Muscle of leg (tissue), 11 donors: ENCODE data around the gene ARPIN. TPM values are rescaled to one million over a fixed set of nuclear protein-coding genes. Genes with fewer than 3 reads are reported as not detected.
"Not testable (repeated sequence)": the region's sequence is repeated elsewhere in the genome, so short reads cannot be mapped to it uniquely, and the experiment has no call there.

ENCODE experiments used
- DNase-seq: peaks from one replicate; pipeline ENCODE4 v3.0.0; 2013
- H3K27ac ChIP-seq: one replicate; pipeline ENCODE4 v1.5.1; 2013; ENCODE audit warnings: mild to moderate bottlenecking, low read length, control low read depth
- H3K27me3 ChIP-seq: one replicate; pipeline ENCODE4 v1.6.1; 2013; ENCODE audit warnings: low read length; ENCODE audit not compliant: control insufficient read depth, insufficient read depth
- H3K36me3 ChIP-seq: one replicate; pipeline ENCODE4 v1.6.1; 2013; ENCODE audit warnings: low read length; ENCODE audit not compliant: control insufficient read depth, insufficient read depth
- H3K4me1 ChIP-seq: one replicate; pipeline ENCODE4 v1.6.1; 2013; ENCODE audit warnings: low read length; ENCODE audit not compliant: control insufficient read depth, insufficient read depth
- H3K4me3 ChIP-seq: one replicate; pipeline ENCODE4 v1.5.1; 2013; ENCODE audit warnings: low read length, control low read depth
- H3K9me3 ChIP-seq: replicated peaks from 2 replicates; pipeline ENCODE4 v1.6.1; 2013; ENCODE audit warnings: low read depth, low read length; ENCODE audit not compliant: control insufficient read depth
- WGBS: methylation state at CpG from one replicate; pipeline ENCODE4 v1.1.5; 2013; ENCODE audit warnings: missing lambda C conversion rate; ENCODE audit not compliant: insufficient coverage; 5-methylcytosine and 5-hydroxymethylcytosine counted together
- polyA plus RNA-seq, 8 donors: library from polyadenylated mRNA; unstranded; fragments of 120-200 nt; gene quantifications; one replicate each; pipeline versions ENCODE4 v1.2.1 to v1.2.3, GENCODE V29; 2013; ENCODE audit warnings: inconsistent platforms in 1 of 8, low replicate concordance in 1 of 8; ENCODE audit not compliant: insufficient read length in 8 of 8, insufficient read depth in 1 of 8
- total RNA-seq: library from RNA; stranded (reverse); fragments of 120-200 nt; gene quantifications from one replicate; pipeline ENCODE4 v1.2.4, GENCODE V29; 2013

The ARPIN gene
- total and polyA plus RNA-seq, 9 donors = 10.1 to 21.3 (median 16.9) TPM

DNA sequence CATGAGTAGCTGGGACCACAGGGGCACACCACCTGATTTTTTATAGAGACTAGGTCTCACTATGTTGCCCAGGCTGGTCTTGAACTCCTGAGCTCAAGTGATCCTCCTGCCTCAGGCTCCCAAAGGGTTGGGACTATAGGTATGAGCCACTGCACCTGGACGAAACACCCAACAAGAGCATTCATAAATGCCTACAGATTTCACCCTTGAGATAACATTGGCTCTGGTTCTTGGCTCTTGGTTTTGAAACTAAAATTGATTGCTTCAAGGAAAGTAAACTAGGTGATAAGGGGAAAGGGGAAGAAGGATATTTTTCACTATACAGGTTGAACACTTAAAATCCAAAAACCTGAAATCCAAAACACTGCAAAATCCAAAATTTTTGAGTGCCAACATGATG is 29.2 kb downstream of the ARPIN start:
- H3K4me1 ChIP-seq = no peaks in the 10 kb centered on the region
- DNase-seq = no peak
- no peaks in the 10 kb centered on the region for H3K9me3 ChIP-seq
- no peak overlapping the region for H3K27ac ChIP-seq
- H3K4me3 ChIP-seq = no peak overlapping the region
- H3K36me3 ChIP-seq = peaks cover 28% of the 10 kb centered on the region
- no peaks in the 10 kb centered on the region for H3K27me3 ChIP-seq
- WGBS = no CpG with 5 or more reads among the region's 1 CpG

DNA sequence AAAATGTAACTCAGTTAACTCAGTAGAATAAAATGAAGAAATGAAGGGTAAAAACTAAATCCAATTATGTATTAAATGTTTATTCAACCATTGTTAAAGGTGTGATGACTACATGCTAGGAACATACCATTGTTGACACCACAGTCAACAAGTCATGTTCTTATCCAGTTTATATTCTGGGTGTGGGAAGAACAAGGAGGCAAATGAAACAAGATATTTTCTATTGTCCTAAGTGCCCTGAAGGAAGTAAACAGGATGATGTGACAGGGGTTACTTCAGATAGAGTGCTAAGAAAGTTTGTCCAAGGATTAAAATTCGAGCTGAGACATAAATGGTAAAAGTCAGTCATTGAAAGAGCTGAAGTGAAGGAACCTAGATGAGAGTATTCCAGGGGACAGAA is 32.0 kb downstream of the ARPIN start:
- 91% methylated on average over 1 of the region's 1 CpG for WGBS
- Histone ChIP-seq H3K4me3 (no peak overlapping the region), H3K27me3 (no peaks in the 10 kb centered on the region), H3K36me3 (peaks cover 19% of the 10 kb centered on the region), H3K9me3 (no peaks in the 10 kb centered on the region), H3K4me1 (no peaks in the 10 kb centered on the region), H3K27ac (no peak overlapping the region)
- no peak for DNase-seq

DNA sequence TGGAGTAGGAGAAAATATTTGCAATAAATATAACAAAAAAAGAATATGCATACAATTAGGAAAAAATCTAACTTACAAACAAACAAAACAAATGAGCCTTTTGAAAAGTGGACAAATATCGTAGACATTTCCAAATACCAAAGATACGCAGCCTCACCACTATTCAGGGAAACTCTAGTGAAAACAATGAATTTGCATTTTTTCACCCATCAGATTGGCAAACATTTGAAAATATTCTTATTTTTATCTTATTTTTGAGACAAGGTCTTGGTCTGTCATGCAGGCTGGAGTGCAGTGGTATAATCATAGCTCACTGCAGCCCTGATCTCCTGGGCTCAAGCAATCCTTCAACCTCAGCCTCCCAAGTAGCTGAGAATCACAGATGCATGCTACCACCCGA is 34.4 kb downstream of the ARPIN start:
- no peak overlapping the region for H3K27ac ChIP-seq
- no CpG with 5 or more reads among the region's 3 CpGs for WGBS
- peaks cover 15% of the 10 kb centered on the region for H3K36me3 ChIP-seq
- H3K9me3 ChIP-seq = no peaks in the 10 kb centered on the region
- H3K4me1 ChIP-seq = no peaks in the 10 kb centered on the region
- H3K4me3 ChIP-seq = no peak overlapping the region
- H3K27me3 ChIP-seq = no peaks in the 10 kb centered on the region
- no peak for DNase-seq

DNA sequence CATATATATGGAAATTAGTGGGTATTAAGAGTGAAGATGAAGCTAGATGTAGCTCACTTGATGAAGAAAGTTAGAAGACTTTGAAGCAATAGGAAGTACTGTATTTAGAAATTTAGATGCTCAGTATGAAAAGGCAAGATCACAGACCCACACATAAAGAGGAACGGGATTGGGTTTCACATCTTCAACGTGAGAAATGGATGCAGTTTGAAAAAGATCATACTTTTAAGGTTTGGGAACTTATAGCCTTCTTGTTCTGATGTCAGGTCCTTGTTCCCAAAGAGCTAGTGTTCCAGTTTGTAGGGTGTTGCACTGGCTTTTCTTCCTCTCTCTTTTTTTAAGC is 35.7 kb downstream of the ARPIN start:
- Histone ChIP-seq H3K36me3 (peaks cover 18% of the 10 kb centered on the region), H3K27me3 (no peaks in the 10 kb centered on the region), H3K4me1 (no peaks in the 10 kb centered on the region), H3K9me3 (no peaks in the 10 kb centered on the region), H3K4me3 (no peak overlapping the region), H3K27ac (no peak overlapping the region)
- DNase-seq = no peak
- WGBS = no CpG with 5 or more reads among the region's 2 CpGs

DNA sequence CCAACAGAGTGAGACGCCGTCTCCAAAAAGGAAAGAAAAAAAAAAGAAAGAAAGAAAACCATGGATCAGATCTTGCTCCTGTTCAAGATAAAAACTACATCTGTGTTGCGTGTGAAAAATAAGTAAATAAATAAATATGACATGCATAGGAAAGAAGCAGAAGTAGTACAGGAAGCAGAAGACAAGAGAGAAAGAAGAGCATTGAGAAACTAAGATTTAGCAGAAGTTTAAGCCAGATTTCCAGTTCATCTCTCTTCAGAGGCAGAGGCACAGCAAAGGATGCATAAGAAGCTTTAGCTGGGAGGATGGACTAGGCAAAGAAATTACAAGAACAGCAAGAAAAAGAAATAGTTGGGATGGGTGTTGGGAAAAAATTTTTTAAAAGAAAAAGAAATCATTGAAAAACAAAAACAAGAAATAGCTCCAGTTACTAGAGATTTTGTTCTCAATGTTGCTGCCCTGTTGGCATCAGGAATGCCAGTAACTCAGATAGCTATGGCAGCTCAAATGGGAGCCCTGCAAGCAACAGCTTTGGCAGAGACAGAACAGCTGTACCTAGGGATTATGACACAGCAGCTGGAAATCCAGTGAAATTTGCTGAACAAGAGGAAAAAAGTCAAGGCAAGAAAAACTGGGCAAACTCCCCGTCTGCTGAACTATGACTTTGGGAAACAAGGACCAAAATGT is 36.2 kb downstream of the ARPIN start:
- DNase-seq = peak; percentile 53
- Histone ChIP-seq H3K36me3 (peaks cover 21% of the 10 kb centered on the region), H3K27ac (no peak overlapping the region), H3K27me3 (no peaks in the 10 kb centered on the region), H3K4me1 (no peaks in the 10 kb centered on the region), H3K9me3 (no peaks in the 10 kb centered on the region), H3K4me3 (no peak overlapping the region)
- WGBS = 78% methylated on average over 1 of the region's 4 CpGs

DNA sequence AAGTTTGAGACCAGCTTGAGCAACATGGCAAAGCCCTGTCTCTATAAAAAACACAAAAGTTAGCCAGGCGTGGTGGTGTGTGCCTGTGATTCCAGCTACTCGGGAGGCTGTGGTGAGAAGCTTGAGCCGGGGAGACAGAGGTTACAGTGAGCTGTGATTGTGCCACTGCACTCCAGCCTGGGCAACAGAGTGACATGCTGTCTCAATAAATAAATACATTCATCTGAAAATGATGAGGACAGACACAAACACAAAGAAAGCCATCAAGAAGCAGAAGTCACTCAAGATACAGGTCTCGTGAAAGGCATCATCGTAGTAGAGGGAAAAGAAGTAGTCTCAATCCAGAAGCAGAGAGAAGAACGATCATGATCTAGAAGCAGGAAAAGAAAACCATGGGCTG is 37.0 kb downstream of the ARPIN start:
- H3K27me3 ChIP-seq = no peaks in the 10 kb centered on the region
- peaks cover 18% of the 10 kb centered on the region for H3K36me3 ChIP-seq
- DNase-seq = no peak
- H3K4me3 ChIP-seq = no peak overlapping the region
- no peaks in the 10 kb centered on the region for H3K4me1 ChIP-seq
- H3K27ac ChIP-seq = no peak overlapping the region
- WGBS = 99% methylated on average over 4 of the region's 6 CpGs
- H3K9me3 ChIP-seq = no peaks in the 10 kb centered on the region

DNA sequence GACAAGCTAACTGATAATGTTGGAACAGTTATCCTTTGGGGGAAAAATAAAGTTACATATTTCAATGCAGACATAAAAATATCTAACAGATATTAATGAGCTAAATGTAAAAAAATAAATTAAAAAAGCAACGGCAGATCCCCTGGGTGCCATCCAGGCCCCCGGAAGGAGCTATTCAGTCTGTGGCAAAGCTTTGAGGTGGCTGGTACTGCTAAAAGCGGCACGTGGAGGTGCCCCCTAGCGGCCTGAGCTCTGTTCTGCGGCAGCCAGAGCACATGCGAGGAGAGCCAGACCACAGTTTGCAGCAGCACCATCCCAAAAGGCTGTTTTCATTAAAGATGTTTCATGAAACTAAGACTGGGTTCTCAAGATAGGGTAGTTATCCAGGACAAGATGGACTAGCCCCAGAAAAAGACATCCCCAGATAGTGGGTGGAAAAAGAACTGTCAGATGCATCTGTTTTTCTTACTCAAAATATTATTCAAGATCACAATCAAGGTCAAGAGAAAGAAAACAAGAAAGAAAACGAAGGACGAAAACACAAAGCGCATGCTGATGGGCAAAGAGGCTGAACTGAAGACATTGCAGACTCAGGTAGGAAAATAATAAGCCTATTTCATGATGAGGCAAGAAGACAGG is 37.7 kb downstream of the ARPIN start:
- no peaks in the 10 kb centered on the region for H3K27me3 ChIP-seq
- peak; percentile 75 for DNase-seq
- WGBS = 0% methylated on average over 3 of the region's 10 CpGs
- H3K4me1 ChIP-seq = no peaks in the 10 kb centered on the region
- no peak overlapping the region for H3K4me3 ChIP-seq
- no peak overlapping the region for H3K27ac ChIP-seq
- H3K36me3 ChIP-seq = peaks cover 25% of the 10 kb centered on the region
- no peaks in the 10 kb centered on the region for H3K9me3 ChIP-seq

DNA sequence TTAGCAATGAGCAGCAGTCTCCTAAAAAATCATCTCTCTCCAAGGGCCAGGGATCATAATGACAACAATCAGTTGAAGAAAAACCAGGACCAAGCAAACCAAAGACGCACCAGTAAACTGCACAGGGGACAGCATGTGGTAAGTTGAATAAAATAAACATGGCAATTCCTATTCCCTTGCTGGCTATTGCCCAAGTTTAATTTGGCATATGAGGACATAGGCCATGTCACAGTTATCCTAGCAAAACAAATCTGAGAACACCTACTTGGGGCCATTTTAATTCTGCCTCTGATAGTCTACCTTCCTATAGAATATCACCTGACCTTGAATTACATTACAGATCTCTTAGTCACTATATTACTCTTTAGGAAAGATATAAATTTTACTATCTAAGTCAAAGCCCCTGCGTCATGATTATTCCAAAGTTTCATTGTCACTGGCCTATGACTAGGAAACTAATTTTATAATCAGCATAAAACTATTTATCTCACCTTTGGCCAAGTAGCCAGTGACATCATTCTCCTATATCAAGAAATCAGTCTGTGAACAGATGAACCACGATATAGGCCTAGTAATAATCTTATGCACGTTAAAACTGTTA is 42.0 kb downstream of the ARPIN start:
- no peaks in the 10 kb centered on the region for H3K9me3 ChIP-seq
- no peaks in the 10 kb centered on the region for H3K4me1 ChIP-seq
- no peaks in the 10 kb centered on the region for H3K27me3 ChIP-seq
- no peak overlapping the region for H3K27ac ChIP-seq
- H3K4me3 ChIP-seq = no peak overlapping the region
- H3K36me3 ChIP-seq = peaks cover 24% of the 10 kb centered on the region
- 100% methylated on average over 2 of the region's 4 CpGs for WGBS
- DNase-seq = no peak

DNA sequence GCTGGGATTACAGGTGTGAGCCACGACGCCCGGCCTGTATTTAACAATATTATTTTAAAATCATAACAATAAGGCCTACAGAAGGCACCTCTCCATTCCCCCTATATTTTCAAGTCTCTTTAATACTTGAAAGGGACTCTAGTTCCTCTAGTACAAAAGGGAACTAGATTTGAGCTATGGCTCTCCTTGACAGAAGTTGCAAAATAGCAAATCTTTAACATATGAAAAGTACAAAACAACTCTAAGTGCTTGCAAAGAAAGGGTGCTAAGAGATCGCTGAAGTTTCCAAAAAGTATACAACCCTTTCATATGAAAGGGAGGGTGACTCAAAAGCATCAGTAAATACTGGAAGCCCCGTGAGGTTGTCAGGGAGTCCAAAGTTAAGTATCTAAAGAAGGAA is 42.7 kb downstream of the ARPIN start:
- Histone ChIP-seq H3K4me3 (no peak overlapping the region), H3K4me1 (no peaks in the 10 kb centered on the region), H3K27me3 (no peaks in the 10 kb centered on the region), H3K9me3 (no peaks in the 10 kb centered on the region), H3K27ac (no peak overlapping the region), H3K36me3 (peaks cover 26% of the 10 kb centered on the region)
- DNase-seq = no peak
- whole genome bisulfite sequencing = no CpG with 5 or more reads among the region's 5 CpGs

DNA sequence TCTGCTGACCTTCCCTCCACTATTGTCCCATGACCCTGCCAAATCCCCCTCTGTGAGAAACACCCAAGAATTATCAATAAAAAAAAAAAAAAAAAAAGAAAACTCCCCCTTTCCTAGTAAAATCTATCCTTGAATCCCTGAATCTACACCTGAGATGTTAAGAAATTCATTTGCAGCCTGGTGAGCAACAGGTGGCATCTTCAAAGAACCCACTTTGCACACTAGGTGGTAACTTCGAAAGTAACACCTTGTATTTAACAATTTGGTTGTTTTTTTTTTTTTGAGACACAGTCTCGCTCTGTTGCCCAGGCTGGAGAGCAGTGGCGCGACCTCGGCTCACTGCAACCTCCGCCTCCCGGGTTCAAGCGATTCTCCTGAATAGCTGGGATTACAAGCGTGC is 43.3 kb downstream of the ARPIN start:
- H3K27me3 ChIP-seq, DNase-seq, H3K9me3 ChIP-seq, H3K4me3 ChIP-seq, H3K4me1 ChIP-seq, H3K27ac ChIP-seq: not testable (repeated sequence)
- peaks cover 30% of the 10 kb centered on the region for H3K36me3 ChIP-seq
- WGBS = 96% methylated on average over 4 of the region's 9 CpGs
